Cortex of kidney (tissue), 1 donor: ENCODE results near the gene LSR.

Experiments used
- DNase-seq: peaks from one replicate; lab custom pipeline; 2025; lab: John Stamatoyannopoulos, UW

LSR gene

DNA sequence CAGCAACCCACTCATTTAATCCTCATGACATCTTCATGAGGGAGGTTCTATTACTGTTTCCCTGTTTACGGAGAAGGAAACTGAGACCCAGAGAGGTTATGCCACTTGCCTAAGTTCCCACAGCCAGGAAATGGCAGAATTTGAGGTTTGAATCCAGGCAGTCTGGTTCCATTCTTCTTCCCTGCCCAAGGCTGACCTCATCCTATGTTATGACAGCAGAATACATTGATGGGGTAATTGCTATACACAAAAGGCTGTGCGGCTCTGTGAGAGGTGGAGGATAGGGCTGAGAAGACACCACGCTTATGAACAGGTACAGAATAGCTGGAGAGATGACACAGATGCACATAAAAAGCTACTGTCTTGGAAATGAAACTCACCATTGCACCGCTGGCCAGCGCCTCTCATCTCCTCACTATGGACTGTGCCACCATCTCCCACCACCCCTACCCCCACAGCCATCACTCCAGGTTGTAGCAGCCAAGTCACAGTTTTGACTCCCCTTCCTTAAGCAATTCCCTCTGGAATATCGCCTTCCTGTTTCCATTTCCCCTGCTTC, 54.6 kb downstream of the LSR start:
- no peak for DNase-seq

DNA sequence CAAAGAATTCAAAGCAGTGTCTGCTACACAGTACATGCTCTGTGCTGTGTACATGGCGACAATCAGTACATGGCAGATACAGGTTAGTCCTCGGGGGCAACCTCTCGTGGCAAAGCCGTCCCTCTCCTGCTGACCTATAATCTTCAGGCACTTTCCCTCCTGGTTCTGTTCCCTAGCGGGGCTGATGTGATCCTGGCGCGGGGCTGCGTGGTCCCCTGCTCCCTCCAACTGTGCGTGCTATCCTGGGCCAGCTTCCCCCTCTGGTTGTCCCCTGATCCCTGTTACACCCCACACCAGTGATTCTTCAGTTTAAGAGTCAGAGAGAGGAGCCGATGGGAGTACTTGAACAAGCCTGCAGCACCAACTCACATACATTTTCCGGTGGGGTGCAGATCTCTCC, 55.2 kb downstream of the LSR start:
- no peak for DNase-seq

DNA sequence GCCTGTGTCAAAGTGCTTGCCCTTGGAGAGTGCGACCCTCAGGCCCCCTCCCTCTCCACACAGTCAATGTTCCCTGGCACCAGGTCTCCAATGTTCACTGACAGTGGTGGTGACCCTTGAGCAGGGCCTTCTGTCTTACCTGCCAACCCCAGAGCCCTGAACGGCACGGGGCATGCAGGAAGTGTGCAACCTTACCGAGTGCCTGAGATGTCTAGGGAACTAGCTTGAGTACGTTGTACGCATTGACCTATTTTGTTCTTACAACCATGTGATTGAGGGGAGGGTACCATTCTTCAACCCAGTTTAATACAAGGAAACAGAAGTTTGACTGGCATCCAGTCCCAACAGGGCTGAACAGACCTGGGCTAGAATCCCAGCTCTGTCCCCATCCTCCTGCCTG, 56.4 kb downstream of the LSR start:
- DNase-seq = no peak

DNA sequence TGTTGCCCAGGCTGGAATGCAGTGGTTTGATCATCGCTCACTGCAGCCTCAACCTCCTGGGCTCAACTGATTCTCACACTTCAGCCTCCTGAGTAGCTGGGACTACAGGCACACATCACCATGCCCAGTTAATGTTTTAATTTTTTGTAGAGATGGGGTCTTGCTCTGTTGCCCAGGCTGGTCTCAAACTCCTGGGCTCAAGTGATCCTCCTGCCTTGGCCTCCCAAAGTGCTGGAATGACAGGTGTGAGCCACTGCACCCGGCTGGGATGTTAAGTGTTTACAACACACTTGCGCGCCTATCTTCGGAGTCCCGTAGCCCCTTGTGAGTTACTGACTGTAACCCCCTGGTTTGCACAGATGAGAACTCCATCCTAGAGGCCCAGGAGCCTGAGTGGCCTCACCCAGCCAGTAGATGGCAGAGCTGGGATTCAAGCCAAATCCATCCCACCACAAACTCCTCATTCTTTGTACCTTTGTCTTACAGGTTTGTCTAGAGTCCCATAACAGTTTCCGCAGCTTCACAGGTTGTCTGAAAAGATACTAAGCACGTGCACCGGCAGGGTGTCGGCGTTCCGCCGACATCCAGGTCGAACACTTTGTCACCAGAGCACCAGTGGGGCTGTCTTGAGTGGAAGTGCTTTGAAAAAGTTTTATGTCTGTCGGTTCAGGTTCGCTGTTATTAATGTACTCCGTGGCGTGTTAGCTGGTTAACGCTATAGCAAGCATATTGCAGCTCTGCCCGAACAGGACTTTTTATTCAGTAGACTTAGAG, 57.9 kb downstream of the LSR start:
- DNase-seq = no peak

DNA sequence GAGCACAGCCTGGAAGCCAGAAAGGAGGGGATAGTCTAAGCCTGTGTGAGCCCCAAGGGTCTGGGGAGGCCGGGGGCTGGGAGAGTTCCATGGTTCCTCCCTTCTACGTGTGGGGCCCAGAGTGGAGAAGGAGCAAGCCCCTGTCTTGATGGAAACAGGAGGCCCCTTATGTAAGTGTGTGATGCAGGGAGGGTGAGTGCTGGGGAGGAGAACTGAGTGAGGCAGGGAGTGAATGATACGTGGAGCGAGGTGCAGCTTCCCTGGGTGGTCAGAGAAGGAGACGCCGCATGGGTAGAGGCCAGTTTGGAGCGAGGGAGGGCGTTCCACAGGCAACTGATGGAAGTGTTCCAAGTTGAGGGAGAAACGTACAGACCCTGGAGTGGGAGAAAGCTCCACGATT, 59.1 kb downstream of the LSR start:
- DNase-seq = no peak

DNA sequence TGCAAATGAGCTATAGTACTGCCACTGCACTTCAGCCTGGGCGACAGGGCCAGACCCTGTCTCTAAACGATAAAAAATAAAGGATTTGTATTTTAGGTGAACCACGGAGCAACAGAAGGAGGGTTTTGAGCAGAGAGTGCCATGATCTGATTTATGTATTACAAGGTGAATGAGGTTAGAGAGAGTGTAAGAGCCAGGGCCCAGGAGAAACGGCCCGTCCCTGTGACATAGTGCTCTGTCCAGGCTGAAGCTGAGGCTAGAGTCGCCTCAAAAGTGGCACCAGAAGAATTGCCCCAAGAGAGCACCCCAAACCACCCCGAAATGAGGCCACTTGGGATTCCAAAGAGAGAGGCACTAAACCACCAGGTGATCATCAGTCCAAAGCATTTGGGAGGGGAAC, 60.1 kb downstream of the LSR start:
- no peak for DNase-seq

DNA sequence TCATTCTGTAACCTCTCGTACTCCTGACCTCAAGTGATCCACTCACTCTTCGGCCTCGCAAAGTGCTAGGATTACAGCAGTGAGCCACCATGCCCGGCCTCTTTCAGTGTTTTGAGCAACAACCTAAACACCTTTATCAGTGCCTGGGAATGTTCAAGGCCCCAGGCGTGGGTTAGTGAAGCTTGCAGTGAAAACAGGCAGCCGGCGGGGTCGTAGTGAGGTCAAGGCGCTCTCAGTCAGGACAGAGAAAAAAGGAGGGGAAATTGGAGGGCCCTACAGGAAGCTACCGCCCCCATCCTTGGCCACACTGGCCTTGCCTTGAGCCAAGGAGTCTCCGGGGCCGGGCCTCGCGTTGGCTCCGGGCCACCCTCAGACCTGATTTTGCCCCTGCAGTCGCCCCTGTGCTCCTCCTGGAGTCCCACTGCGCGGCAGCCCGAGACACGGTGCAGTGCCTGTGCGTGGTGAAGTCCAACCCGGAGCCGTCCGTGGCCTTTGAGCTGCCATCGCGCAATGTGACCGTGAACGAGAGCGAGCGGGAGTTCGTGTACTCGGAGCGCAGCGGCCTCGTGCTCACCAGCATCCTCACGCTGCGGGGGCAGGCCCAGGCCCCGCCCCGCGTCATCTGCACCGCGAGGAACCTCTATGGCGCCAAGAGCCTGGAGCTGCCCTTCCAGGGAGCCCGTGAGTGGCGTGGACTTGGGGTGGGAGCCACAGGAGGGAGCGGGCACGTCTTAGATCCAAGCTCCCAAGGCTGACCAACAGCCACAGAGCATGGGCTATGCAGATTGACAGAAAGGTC, 60.9 kb downstream of the LSR start:
- no peak for DNase-seq

DNA sequence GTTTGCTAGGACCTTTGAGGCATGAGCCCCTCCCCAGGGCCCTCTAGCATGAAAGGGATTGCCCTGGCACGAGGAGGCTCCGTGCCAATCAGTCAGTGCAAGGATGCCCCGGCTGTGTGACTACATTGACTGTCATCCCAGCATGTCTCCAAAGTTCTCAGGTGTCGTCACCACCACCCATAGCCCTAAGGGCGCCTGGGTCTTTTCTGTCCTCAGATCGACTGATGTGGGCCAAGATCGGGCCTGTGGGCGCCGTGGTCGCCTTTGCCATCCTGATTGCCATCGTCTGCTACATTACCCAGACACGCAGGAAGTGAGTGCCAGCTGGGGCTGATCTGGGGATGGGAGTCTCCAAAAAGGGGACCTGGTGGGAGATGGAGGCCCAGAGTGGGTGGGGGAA, 61.5 kb downstream of the LSR start:
- no peak for DNase-seq

DNA sequence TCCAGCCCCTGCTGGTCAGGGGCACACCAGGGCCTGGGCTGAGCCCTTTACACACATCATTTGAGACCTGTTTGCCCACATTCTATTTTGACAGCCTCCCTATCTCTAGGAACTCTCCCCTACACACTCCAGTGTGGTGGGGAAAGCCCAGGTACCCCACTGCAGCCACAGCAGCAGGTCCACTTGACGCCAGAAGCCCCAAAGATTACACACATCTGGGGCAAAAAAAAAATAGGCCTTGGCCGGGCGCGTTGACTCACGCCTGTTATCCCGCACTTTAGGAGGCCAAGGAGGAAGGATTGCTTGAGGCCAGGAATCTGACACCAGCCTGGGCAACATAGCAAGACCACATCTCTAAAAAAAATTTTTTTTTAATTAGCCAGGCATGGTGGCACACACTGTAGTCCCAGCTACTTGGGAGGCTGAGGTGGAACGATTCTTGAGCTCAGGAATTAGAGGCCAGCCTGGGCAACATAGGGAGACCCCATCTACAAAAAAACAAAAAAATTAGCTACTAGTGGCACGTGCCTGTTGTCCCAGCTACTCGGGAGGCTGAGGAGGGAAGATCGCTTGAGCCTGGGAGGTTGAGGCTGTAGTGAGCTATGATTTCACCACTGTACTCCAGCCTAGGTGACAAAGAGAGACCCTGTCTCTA, 62.1 kb downstream of the LSR start:
- no peak for DNase-seq

DNA sequence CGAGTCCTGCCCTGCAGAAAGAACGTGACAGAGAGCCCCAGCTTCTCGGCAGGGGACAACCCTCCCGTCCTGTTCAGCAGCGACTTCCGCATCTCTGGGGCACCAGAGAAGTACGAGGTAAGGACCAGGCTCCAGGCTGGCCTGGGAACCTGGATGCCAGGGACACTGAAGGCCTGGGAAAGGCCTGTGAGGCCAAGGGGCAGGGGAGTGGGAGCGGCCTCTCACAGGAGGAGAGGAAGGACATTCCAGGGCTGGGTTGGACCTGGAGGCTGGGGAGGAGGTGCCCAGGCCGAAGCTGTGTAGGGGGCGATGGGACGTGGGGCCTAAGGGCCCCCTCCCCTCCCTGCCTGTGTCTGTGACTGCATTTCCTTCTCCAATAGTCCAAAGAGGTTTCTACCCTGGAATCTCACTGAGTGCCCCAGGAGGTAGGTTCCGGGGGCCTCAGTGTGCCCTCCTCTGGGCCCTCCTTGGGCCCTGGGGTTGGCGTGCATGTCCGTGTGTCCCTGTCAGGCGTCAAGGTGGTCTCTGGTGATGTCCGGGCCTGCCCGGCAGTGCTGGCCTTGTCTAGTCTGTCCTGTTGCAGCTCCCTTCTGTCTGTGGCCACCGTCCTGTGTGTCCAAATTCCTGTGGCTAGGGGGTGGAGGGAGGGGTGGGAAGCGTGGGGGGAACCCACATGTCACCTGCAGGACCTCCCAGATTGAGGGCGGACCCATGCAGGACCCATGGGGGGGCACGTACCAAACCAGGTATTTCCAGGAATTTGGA, 63.3 kb downstream of the LSR start:
- DNase-seq = no peak

DNA sequence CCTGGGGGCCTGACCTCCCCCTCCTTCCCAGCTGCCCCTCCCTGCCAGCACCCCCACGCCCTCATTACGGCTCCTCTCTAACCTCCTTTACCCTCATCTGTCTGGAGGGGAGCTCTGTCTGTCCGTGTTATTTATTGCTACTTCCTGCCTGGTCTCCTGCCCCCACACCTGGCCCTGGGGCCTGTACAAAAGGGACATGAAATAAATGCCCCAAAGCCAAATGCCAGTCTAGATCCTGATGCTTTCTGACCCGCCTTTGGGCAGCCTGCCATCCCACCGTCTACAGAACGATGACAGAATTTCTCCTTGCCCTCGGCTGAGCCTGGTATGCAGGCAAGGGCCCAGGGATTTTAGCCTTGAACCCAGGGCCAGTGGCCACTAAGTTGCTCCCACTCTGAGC, 64.8 kb downstream of the LSR start:
- no peak for DNase-seq

DNA sequence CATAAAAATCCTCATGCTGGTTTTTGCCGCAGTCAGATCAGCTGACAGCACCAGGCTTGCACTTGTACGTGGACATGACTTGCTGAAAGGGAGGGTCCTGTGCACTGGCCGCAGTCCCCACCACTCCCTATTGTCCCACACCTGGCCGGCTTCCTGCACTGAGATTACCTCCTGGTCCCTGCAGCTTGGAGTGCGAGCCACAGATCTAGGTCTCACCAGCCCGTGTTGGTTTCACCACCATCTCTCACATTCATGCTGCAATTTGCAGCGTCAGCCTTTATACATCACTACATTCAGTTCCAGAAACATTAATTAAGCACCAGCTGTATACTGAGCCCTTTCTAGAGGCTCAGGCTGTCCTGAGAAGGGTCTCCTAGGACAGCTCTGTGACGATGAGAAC, 65.2 kb downstream of the LSR start:
- DNase-seq = no peak

DNA sequence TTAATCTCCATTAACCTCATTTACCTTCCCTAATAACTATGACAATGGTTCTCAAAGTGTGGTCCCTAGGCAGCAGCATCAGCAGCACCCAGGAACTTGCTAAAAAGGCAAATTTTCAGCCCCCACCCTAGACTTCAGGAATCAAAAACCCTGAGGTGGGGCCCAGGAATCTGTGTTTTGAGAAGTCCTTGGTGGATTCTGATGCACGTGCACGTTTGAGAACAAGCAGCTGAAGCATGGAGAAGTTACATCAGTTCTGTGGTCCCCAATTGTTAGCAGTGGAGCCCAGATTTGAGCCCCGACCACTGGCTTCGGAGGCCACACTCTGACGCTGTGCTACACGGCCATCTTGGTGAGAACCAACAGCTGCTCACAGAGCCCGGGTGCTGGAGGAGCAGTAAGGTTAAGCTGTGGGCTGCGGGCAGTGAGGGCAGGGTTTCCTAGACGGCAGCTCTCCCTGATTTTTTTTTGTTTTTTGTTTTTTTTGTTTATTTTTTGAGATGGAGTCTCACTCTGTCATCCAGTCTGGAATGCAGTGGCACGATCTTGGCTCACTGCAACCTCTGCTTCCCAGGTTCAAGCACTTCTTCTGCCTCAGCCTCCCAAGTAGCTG, 66.2 kb downstream of the LSR start:
- DNase-seq = no peak

DNA sequence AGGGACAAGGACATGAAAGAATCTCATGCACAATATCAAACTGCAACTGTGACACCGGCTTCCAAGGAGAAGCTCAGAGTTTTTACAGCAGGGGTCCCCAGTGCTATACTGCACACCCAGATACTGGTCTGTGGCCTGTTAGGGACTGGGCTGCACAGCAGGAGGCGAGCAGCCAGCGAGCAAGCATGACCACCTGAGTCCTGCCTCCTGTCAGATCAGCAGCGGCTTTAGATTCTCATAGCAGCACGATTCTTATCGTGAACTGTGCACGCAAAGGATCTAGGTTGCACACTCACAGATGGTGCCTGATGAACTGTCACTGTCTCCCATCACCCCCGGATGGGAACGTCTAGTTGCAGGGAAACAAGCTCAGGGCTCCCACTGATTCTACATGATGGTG, 67.1 kb downstream of the LSR start:
- DNase-seq = no peak

DNA sequence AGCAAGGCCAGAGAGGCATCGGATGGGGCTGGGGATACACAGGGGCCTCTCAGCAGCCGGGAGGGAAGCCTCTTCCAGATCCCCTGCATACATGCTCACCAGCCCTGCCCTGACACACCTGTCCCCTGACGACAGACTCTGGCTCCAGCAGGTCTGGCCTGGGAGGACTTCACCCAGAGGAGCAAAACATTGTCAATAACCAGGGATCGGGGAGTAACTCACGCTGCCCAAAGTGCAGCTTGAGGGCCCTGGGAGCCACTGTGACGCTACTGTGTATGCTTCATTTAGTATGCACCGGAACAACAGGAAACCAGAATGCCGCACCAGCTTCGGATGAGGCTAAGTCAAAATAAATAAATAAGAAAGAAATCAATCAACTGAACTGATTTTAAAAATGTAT, 67.8 kb downstream of the LSR start:
- DNase-seq = no peak
